Measurements from ENCODE around the gene ATP6V1F.

- TF ChIP-seq CTCF (IDR thresholded peaks at IDR 0.05) = no peak
- no peak for TF ChIP-seq POLR2A (IDR thresholded peaks at IDR 0.05)
- TF ChIP-seq POLR2AphosphoS5 (IDR thresholded peaks at IDR 0.05; ENCODE audit: insufficient read depth in 1 of 2, low read depth in 1 of 2) = no peak
Observed at GRCh38 chr7:128853799-128854198, 8.9 kb upstream of the ATP6V1F start.
